Muscle layer of duodenum (tissue), 2 donors: ENCODE data around the gene COL27A1.

ENCODE experiments used
- H3K27ac ChIP-seq: one replicate; pipeline ENCODE4 v1.7.0; 2013; ENCODE audit warnings: mild to moderate bottlenecking, low read length
- H3K27me3 ChIP-seq: one replicate; pipeline ENCODE4 v1.7.0; 2013; ENCODE audit warnings: low read depth, mild to moderate bottlenecking, control low read depth, low read length
- H3K36me3 ChIP-seq, 2 donors: one replicate each; pipeline ENCODE4 v1.7.0; 2013; ENCODE audit warnings: low read length in 2 of 2, control low read depth in 1 of 2, mild to moderate bottlenecking in 1 of 2; ENCODE audit not compliant: insufficient read depth in 2 of 2, control insufficient read depth in 1 of 2
- H3K4me1 ChIP-seq, 2 donors: one replicate each; pipeline ENCODE4 v1.7.0; 2013; ENCODE audit warnings: low read length in 2 of 2, mild to moderate bottlenecking in 2 of 2, control low read depth in 1 of 2, moderate library complexity in 1 of 2; ENCODE audit not compliant: insufficient read depth in 2 of 2, control insufficient read depth in 1 of 2
- H3K4me3 ChIP-seq, 2 donors: one replicate each; pipeline ENCODE4 v1.7.0; 2013; ENCODE audit warnings: low read length in 2 of 2, low read depth in 1 of 2, mild to moderate bottlenecking in 1 of 2
- H3K9me3 ChIP-seq, 2 donors: one replicate each; pipeline ENCODE4 v1.7.0; 2013; ENCODE audit warnings: low read length in 2 of 2, control low read depth in 1 of 2, mild to moderate bottlenecking in 1 of 2; ENCODE audit not compliant: control insufficient read depth in 1 of 2
- donor health status: healthy.

The COL27A1 gene

DNA sequence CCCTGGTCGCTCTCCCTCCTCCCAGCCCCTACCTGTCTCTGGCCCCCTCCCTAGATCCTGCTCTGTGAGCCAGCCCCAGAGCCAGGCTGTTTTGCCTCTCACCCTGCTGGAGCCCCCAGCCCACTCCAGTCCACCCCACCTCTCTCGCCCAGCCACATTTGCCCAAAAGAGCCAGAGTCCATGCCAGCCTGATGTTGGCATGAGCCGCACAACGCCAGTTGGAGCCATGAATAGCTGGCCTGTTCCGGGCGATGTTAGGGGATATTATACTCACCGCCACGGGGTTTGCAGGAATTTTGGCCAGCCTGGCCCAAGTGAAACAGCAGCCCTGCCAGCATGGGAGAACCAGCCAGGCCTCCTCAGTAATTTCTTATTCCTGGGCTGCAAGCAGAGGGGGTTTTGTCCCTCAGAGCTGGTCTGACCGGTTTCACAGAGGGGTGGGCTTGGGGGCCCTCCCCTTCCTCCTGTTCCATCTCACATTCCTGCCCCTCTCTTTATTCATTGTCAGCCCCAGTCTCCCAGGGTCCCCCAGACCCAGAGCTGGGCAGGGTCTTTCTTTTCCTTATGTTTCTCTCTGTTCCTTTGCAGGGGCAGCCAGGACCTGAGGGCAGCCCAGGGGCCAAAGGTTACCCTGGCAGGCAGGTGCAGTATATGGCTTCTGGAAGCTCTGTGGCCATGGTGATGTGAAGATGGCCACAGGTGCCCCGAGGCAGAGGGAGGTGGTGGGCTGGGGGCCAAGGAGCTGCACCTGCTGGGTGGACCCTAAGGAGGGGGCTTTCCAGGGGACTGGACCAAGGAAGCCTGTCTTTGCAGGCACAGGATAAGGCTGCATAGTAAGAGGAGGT is 50.1 kb downstream of the COL27A1 start:
- no peak overlapping the region for H3K27ac ChIP-seq
- peaks cover 0 to 4% of the 10 kb centered on the region in 2 donors for H3K36me3 ChIP-seq
- no peaks in the 10 kb centered on the region for H3K27me3 ChIP-seq
- no peak overlapping the region for H3K4me3 ChIP-seq
- no peaks in the 10 kb centered on the region for H3K9me3 ChIP-seq
- peaks cover 3 to 33% of the 10 kb centered on the region in 2 donors for H3K4me1 ChIP-seq

DNA sequence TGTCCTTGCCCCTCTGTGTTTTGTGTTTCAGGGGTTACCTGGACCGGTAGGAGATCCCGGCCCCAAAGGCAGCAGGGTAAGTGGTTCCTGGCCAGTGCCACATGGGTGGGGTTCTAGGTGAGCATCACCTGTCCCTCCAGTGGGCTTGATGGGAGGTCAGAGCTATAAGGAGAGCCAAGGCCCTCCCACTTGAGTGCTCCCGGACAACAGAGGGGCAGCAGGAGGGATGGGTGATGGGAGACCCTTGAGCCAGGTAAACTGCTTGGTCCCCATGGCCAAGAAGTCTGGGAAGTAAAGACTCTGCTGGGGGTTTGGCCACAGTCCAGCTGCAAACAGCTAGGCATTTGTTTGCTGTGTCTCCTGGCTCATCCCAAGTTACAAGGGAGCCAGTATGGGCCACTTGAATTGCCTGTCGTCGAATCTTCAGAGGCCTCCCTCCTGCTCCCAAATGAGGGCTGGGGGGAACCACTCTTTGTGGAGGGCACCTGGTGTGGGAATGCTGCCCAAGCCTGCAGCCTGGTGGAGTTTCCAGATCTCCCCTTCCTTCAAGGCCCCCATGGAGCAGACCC is 51.0 kb downstream of the COL27A1 start:
- Histone ChIP-seq H3K9me3 (no peaks in the 10 kb centered on the region), H3K27ac (no peak overlapping the region), H3K4me3 (no peak overlapping the region), H3K4me1 (peaks cover 3 to 33% of the 10 kb centered on the region in 2 donors), H3K36me3 (peaks cover 0 to 4% of the 10 kb centered on the region in 2 donors), H3K27me3 (no peaks in the 10 kb centered on the region)

DNA sequence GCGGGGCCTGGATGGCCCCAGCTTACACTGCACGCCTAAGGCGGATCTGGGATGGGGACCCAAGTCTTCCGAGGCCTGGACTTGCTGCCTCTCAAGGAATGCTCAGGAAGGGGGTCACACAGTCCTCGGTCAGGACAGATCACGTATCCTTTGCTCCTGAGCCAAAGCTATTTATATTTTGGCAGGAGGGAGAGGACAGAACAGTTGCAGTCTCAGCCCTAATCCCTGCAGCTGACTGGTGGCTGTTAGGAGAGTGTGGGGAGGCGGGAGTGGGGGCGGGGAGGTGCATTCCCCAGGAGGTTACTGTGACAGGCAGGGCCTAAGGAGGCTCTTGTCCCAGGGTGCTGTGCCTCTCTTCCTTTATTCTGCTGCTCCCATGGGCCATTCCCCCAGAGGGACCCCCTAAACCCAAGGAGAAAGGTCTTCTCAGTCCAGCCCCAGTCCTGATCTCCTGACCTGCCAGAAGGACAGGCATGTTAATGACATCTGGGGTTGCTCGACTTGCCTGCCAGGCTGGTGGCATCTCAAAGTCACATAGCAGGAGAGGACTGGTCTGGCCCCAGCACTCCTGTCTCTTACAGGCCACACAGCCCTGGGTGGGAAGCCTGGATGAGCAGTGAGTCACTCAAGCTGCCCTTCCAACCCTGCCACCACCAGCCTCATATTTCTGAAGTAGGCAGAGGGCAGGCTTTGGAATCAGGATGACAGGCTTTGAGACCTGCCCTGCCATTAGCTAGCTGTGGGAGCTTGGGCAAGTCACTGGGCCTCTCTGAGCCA is 51.9 kb downstream of the COL27A1 start:
- Histone ChIP-seq H3K4me1 (peaks cover 3 to 33% of the 10 kb centered on the region in 2 donors), H3K27ac (no peak overlapping the region), H3K9me3 (no peaks in the 10 kb centered on the region), H3K36me3 (peaks cover 0 to 4% of the 10 kb centered on the region in 2 donors), H3K4me3 (no peak overlapping the region), H3K27me3 (no peaks in the 10 kb centered on the region)

DNA sequence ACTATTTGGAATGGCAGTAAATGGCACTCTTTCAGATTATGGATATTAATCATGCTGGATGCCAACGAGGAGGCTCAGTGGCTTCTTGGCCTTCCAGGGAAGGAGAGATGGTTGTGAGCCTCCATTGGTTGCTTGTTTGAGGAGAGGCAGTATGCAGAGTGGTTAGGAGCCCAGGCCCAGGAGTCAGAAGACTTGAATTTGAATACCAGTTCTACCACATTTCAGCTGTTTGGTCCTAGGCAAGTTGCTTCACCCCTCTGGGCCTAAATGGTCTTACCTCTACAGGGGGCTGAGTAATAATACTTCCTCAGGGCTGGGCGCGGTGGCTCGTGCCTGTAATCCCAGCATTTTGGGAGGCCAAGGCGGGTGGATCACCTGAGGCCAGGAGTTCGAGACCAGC is 52.5 kb downstream of the COL27A1 start:
- no peaks in the 10 kb centered on the region for H3K9me3 ChIP-seq
- no peaks in the 10 kb centered on the region for H3K27me3 ChIP-seq
- H3K4me1 ChIP-seq = peaks cover 3 to 33% of the 10 kb centered on the region in 2 donors
- peaks cover 0 to 4% of the 10 kb centered on the region in 2 donors for H3K36me3 ChIP-seq
- no peak overlapping the region for H3K27ac ChIP-seq
- no peak overlapping the region for H3K4me3 ChIP-seq

DNA sequence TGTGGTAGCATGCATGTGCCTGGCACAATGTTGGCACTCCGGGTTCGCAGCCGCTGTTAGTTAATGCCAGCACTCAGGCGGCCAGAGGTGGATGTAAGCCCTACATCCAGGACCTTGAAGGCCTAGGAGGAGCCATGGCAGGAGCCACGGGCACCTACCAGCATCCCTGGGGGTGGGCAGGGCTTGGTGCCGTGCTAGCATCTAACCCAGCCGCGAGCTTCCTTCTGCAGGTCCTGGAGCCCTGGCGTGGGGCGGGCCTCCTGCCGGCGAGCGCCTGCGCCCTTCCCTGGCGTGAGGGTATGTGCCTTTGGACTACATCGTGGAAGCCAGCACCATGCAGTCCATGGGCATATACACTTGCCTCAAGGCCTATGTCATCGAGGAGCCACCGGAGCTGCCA is 53.8 kb downstream of the COL27A1 start:
- Histone ChIP-seq H3K9me3 (no peaks in the 10 kb centered on the region), H3K27ac (no peak overlapping the region), H3K27me3 (no peaks in the 10 kb centered on the region), H3K4me1 (peaks cover 3 to 30% of the 10 kb centered on the region in 2 donors), H3K36me3 (peaks cover 0 to 4% of the 10 kb centered on the region in 2 donors), H3K4me3 (no peak overlapping the region)

DNA sequence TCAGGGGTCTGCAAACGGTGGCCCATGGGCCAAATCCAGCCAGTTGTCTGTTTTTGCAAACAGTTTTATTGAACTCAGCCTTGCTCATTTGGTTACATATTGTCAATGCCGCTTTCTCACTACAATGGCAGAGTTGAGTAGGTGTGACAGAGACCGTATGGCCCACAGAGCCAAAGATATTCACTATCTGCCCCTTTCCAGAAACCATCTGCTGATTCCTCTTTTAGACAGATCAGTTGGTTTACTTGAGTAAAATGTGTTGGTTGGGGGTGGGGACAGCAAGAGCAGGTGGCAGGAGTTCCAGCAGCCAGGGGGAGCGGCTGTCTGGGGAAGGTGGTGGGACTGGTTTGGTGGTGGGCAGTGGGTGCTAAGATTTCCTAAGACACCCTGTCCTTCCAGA is 54.8 kb downstream of the COL27A1 start:
- Histone ChIP-seq H3K9me3 (no peaks in the 10 kb centered on the region), H3K27me3 (no peaks in the 10 kb centered on the region), H3K4me3 (no peak overlapping the region), H3K27ac (no peak overlapping the region), H3K4me1 (peaks cover 3 to 33% of the 10 kb centered on the region in 2 donors), H3K36me3 (peaks cover 0 to 4% of the 10 kb centered on the region in 2 donors)

DNA sequence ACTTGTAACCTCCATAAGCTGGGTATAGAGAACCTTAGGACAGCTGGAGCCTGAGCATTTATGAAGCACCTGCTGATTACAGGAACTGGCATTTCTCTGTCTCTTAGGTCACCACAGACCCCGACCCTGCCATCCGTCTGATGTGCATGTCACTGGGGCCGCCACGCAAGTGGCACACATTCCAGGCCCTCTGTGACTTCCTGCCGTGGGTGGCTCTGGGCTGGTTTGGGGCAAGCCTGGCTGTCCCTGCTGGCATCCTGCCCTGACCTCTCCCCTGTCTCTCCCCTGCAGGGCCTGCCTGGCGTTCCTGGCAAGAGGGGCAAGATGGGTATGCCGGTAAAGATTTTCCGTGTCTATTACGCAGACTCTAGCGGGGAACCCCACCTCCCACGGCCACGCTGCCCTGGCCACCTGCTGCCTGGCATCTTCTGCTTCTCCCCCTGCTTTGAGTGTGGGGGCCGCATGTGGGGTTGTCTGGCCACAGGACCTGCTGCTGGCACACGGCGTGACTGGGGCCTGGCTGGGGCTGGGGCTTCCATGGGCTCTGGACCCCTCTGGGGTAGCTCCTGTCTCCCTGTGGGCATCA is 55.4 kb downstream of the COL27A1 start:
- H3K9me3 ChIP-seq = no peaks in the 10 kb centered on the region
- H3K4me3 ChIP-seq = no peak overlapping the region
- H3K27ac ChIP-seq = no peak overlapping the region
- peaks cover 0 to 4% of the 10 kb centered on the region in 2 donors for H3K36me3 ChIP-seq
- peaks cover 4 to 34% of the 10 kb centered on the region in 2 donors for H3K4me1 ChIP-seq
- H3K27me3 ChIP-seq = no peaks in the 10 kb centered on the region

DNA sequence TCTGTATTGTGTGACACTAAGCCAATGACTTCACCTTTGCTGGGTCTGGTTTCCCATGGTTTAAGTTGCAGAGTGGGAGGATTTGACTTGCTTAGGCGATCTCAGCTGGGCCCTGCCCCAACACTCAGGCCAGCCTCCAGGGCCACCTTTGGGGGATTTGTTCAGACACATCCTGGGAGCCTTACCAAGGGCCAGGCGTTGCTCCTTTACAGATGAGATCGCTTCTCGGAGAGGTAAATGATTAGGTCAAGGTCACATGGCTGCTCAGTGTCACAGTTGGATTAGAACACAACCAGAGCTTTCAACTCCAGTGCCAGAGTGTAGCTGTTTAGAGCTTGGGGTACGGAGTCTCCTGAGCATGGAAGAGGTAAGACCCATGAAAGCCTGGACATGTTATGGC is 57.5 kb downstream of the COL27A1 start:
- H3K4me3 ChIP-seq = no peak overlapping the region
- no peak overlapping the region for H3K27ac ChIP-seq
- peaks cover 0 to 4% of the 10 kb centered on the region in 2 donors for H3K36me3 ChIP-seq
- H3K9me3 ChIP-seq = no peaks in the 10 kb centered on the region
- H3K27me3 ChIP-seq = no peaks in the 10 kb centered on the region
- H3K4me1 ChIP-seq = peaks cover 5 to 19% of the 10 kb centered on the region in 2 donors

DNA sequence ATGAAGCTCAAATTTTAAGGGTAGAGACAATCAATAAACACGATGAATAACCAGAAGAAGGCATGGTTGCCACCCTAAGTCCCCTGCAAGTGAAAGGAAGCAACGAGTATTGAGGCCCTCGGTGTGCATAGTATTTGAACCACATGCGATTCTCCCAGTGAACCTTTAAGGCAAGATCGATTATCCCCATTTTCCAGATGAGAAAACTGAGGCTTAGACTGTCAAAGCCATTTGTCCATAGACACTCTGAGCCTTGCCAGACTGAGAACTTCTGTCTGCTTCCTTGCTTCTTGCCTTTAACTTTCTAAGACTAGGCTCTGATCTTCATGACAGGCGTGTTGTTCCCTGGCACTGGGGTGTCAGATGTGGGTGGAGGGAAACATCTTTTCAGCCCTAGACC is 58.2 kb downstream of the COL27A1 start:
- peaks cover 0 to 4% of the 10 kb centered on the region in 2 donors for H3K36me3 ChIP-seq
- no peak overlapping the region for H3K27ac ChIP-seq

DNA sequence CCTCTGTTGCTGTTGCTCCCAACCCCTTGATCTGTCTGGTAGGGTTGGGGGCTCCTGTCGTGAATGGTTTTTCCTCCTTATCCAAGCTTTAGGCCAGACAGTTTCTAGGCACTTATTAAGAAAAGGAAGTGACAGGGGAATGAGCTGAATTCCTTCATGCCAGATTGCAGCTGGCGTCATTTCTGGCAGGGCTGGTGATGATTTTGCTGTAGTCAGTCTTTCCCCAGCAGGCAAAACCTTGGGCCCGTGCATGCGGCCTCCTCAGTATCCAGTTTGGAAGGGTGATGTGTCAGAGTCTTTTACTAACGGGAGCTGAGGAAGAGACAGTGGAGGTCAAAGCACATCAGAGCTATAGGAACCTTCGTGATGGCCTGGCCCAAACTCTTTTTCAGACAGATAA is 58.8 kb downstream of the COL27A1 start:
- H3K4me3 ChIP-seq = no peak overlapping the region
- peaks cover 0 to 4% of the 10 kb centered on the region in 2 donors for H3K36me3 ChIP-seq
- H3K27ac ChIP-seq = no peak overlapping the region
- no peaks in the 10 kb centered on the region for H3K27me3 ChIP-seq
- H3K4me1 ChIP-seq = peaks cover 5 to 17% of the 10 kb centered on the region in 2 donors
- H3K9me3 ChIP-seq = no peaks in the 10 kb centered on the region

More for the DNA sequence above, 58.2 kb downstream of the COL27A1 start:
- no peak overlapping the region for H3K4me3 ChIP-seq
- H3K9me3 ChIP-seq = no peaks in the 10 kb centered on the region
- H3K4me1 ChIP-seq = peaks cover 5 to 19% of the 10 kb centered on the region in 2 donors
- H3K27me3 ChIP-seq = no peaks in the 10 kb centered on the region
